Esophagus (tissue), 2 donors: ENCODE results near the gene NOL6. TPM values are rescaled to one million over a fixed set of nuclear protein-coding genes. Genes with fewer than 3 reads are reported as not detected.
A peak's percentile ranks its signal among the peaks of the same experiment; 100 is the strongest.
"Not testable (repeated sequence)": the region's sequence is repeated elsewhere in the genome, so short reads cannot be mapped to it uniquely, and the experiment has no call there.

Source experiments
- H3K27ac ChIP-seq, 2 donors: one replicate each; pipeline ENCODE4 v1.5.1; 2013; ENCODE audit warnings: low read depth in 2 of 2, mild to moderate bottlenecking in 2 of 2, inconsistent platforms in 1 of 2, low read length in 1 of 2, moderate library complexity in 1 of 2
- H3K27me3 ChIP-seq, 2 donors: one replicate each; pipeline ENCODE4 v1.6.1; 2013; ENCODE audit warnings: low read length in 2 of 2, control low read depth in 1 of 2, mild to moderate bottlenecking in 1 of 2; ENCODE audit not compliant: insufficient read depth in 2 of 2, control insufficient read depth in 1 of 2
- H3K36me3 ChIP-seq, 2 donors: one replicate each; pipeline ENCODE4 v1.6.1; 2013; ENCODE audit warnings: low read length in 1 of 2; ENCODE audit not compliant: control insufficient read depth in 2 of 2, insufficient read depth in 2 of 2
- H3K4me1 ChIP-seq, 2 donors: one replicate each; pipeline ENCODE4 v1.6.1; 2013; ENCODE audit warnings: low read length in 1 of 2; ENCODE audit not compliant: control insufficient read depth in 2 of 2, insufficient read depth in 2 of 2
- H3K4me3 ChIP-seq, 2 donors: one replicate each; pipeline ENCODE4 v1.5.1; 2013; ENCODE audit warnings: low read length in 2 of 2, mild to moderate bottlenecking in 2 of 2, low read depth in 1 of 2, moderate library complexity in 1 of 2
- H3K9me3 ChIP-seq, 2 donors: one replicate each; pipeline ENCODE4 v1.6.1; 2013; ENCODE audit warnings: mild to moderate bottlenecking in 2 of 2, low read depth in 1 of 2, low read length in 1 of 2, moderate library complexity in 1 of 2; ENCODE audit not compliant: control insufficient read depth in 2 of 2, insufficient read depth in 1 of 2
- WGBS, 2 donors: extraction: QIAGEN DNeasy Blood & Tissue Kit; methylation state at CpG; one replicate each; pipeline ENCODE4 v1.1.7; 2013; 5-methylcytosine and 5-hydroxymethylcytosine counted together
- polyA plus RNA-seq, 2 donors: library from polyadenylated mRNA; stranded (reverse); fragments of 200-250 nt; gene quantifications; one replicate each; pipeline ENCODE4 v1.2.3, GENCODE V29; 2013
- donor health status: healthy with polysubstance abuse.
- donor health status: Bipolar disorder and iron deficiency.

NOL6 gene, protein sequence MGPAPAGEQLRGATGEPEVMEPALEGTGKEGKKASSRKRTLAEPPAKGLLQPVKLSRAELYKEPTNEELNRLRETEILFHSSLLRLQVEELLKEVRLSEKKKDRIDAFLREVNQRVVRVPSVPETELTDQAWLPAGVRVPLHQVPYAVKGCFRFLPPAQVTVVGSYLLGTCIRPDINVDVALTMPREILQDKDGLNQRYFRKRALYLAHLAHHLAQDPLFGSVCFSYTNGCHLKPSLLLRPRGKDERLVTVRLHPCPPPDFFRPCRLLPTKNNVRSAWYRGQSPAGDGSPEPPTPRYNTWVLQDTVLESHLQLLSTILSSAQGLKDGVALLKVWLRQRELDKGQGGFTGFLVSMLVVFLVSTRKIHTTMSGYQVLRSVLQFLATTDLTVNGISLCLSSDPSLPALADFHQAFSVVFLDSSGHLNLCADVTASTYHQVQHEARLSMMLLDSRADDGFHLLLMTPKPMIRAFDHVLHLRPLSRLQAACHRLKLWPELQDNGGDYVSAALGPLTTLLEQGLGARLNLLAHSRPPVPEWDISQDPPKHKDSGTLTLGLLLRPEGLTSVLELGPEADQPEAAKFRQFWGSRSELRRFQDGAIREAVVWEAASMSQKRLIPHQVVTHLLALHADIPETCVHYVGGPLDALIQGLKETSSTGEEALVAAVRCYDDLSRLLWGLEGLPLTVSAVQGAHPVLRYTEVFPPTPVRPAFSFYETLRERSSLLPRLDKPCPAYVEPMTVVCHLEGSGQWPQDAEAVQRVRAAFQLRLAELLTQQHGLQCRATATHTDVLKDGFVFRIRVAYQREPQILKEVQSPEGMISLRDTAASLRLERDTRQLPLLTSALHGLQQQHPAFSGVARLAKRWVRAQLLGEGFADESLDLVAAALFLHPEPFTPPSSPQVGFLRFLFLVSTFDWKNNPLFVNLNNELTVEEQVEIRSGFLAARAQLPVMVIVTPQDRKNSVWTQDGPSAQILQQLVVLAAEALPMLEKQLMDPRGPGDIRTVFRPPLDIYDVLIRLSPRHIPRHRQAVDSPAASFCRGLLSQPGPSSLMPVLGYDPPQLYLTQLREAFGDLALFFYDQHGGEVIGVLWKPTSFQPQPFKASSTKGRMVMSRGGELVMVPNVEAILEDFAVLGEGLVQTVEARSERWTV
- polyA plus RNA-seq, result 10 to 100 TPM; 25.2 to 29.2 TPM

DNA sequence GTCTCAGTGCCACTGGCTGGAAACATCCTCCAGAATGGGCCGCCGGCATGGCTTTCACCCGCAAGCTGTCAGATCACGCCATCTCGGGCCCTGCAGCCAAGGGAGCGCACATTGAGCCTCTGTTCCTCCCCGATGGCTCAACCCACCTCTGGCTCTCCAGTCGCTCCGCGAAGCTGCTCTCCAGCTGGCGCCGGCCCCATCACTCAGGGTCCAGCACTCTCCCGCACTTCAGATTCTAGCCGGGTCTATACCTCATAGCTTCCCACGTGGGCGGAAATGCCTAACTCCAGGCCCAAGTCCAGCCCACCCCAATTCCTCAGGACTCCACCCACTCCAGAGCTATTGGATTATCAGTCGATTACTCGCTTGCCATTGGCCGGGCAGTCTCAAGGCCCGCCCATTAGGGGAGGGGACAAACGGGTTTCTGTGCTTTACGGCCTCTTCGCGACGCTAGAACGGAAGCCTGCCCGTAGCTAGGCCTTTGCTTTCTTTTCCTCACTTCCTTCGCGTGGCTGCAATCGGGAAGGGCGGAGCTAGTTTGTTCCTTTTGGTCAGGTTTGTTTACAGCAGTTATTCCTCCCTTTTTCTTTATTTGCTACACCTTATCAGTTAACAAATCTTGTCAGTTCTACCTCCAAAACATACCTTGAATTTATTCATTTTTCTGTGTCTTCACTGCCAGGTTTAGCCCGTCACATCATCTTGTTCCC lies at the start of gene NOL6:
Gene NOL6 (minus strand): TSS at position 282 of the 710 bp plus-strand sequence. CDS start 82 bp downstream, at position 200.
- Histone ChIP-seq H3K27me3 (no peaks in the 10 kb centered on the region), H3K27ac (peak within 1 kb of the TSS; percentile 22 to 69), H3K4me3 (peak within 1 kb of the TSS; percentile 86 to 88), H3K9me3 (no peaks in the 10 kb centered on the region), H3K4me1 (peaks cover 0 to 9% of the 10 kb centered on the region in 2 donors), H3K36me3 (peaks cover 17 to 21% of the 10 kb centered on the region in 2 donors)
- WGBS, 2 donors, result 0% methylated on average over 32 of the region's 32 CpGs

DNA sequence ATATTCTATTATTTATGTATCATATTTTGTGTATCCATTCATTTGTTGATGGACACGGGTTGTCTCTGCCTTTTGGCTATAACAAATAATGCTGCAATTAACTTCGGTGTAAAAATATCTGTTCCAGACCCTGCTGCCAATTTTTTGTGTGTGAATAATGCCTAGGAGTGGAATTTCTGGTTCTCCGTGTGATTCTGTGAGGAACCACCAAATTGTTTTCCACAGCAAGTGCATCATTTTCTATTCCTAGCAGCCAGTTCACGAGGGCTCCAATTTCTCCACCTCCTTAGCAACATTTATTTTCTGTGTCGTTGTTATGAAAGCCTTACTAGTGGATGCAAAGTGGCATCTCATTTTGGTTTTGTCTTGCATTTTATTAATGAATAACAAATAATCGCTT lies 48.1 kb upstream of the NOL6 start:
- not testable (repeated sequence) for H3K36me3 ChIP-seq, H3K9me3 ChIP-seq, H3K4me1 ChIP-seq, H3K27me3 ChIP-seq, H3K4me3 ChIP-seq, H3K27ac ChIP-seq
- 49 to 59% methylated on average over 6 of the region's 6 CpGs for WGBS, 2 donors

DNA sequence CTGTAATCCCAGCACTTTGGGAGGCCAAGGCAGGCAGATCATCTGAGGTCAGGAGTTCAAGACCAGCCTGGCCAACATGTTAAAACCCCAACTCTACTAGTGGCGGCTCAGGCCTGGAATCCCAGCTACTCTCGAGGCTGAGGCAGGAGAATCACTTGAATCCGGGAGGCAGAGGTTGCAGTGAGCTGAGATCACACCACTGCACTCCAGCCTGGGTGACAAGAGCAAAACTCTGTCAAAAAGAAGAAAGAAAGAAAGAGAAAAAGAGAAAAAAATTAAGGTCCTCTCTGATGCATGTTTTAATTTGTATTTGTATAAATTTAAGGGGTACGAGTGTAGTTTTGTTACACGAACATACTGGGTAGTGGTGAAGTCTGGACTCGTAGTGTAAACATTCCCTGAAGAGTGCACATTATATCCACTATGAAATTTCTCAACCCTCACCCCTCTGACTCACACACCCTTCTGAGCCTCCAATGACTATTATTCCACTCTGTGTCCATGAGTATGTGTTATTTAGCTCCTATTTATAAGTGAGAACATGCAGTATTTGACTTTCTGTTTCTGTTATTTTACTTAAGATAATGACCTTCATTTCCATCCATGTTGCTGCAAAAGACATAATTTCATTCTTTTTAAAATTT lies 44.3 kb upstream of the NOL6 start:
- not testable (repeated sequence) for H3K27me3 ChIP-seq, H3K9me3 ChIP-seq, H3K4me3 ChIP-seq, H3K4me1 ChIP-seq, H3K27ac ChIP-seq, H3K36me3 ChIP-seq
- 35 to 48% methylated on average over 6 of the region's 6 CpGs for WGBS, 2 donors

DNA sequence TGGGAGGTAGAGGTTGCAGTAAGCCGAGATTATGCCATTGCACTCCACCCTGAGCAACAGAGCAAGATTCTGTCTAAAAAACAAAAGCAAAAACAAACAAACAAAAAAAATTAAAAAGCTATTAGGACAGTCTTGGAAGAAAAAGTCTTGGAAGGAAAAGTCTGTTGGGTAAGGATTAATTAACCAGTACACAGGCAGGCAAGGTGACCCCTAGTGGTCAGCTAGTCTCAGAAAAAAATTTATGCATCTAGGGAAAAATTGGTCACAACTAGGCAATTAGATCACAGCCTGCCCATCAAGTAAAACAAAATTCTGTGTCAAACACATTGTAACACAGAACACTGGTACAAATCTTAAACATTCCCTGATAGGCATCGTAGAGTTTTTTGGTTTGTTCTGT lies 43.6 kb upstream of the NOL6 start:
- 75 to 80% methylated on average over 2 of the region's 2 CpGs for WGBS, 2 donors

DNA sequence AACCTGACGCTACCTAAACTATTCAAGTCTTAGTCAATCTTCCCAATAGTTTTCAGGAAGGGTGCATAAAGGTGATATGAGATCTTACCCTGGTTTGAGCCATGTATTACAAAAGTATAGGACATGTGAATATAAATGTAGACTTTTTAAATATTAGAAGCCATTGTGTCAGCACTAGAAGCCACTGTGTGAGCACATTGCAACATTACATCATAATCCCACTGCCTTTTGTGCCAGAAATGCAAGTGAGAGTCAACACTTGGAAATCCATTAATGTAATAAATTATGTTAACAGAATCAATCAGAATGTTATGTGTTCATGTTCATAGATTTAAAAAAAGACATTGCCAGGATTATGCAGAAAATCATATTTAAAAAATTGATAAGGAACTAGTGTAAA lies 42.7 kb upstream of the NOL6 start:
- not testable (repeated sequence) for H3K9me3 ChIP-seq, H3K4me1 ChIP-seq, H3K27ac ChIP-seq, H3K4me3 ChIP-seq, H3K27me3 ChIP-seq, H3K36me3 ChIP-seq
- 83 to 95% methylated on average over 1 of the region's 1 CpG for WGBS, 2 donors

More for the DNA sequence above, 43.6 kb upstream of the NOL6 start:
- H3K4me1 ChIP-seq, result no peaks in the 10 kb centered on the region
- no peak overlapping the region for H3K4me3 ChIP-seq
- H3K36me3 ChIP-seq, result no peaks in the 10 kb centered on the region
- no peaks in the 10 kb centered on the region for H3K27me3 ChIP-seq
- H3K9me3 ChIP-seq, result no peaks in the 10 kb centered on the region
- no peak overlapping the region for H3K27ac ChIP-seq

DNA sequence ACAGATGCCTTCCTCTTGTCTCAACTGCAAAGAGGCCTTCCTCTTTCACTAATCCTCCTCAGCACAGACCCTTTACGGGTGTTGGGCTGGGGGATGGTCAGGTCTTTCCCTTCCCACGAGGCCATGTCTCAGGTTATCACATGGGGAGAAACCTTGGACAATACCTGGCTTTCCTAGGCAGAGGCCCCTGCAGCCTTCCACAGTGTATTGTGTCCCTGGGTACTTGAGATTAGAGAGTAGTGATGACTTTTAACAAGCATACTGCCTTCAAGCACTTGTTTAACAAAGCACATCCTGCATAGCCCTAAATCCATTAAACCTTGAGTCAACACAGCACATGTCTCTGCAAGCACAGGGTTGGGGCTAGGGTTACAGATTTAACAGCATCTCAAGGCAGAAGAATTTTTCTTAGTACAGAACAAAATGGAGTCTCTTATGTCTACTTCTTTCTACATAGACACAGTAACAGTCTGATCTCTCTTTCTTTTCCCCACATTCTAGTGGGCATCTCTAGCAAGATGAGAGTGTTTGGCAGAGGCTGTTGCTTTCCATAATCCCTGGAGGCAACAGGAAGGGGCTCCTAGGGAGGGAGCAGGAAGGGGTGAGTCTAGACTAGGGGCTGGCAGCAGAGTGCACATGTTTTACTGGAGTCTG lies 41.7 kb upstream of the NOL6 start:
- not testable (repeated sequence) for H3K27ac ChIP-seq
- WGBS, 2 donors, result 46 to 50% methylated on average over 2 of the region's 2 CpGs

DNA sequence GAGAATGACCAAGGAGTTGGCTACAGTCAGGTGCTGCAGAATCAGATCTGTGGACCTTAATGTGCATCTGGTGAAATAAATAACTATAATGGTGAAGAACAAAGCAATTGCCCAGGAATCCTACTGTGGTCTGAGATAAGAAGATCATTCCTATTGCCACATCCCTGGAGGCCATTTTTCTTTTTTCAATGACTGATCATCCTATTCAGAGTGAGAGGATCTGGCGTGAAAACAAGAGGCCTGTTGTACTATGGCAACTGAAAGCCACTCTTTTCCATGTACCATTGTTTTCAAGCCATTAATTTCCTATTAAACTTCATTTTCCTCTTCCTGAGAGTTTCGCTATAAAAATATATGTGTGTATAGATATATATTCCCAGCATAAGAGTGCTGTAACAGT lies 38.8 kb upstream of the NOL6 start:
- H3K4me1 ChIP-seq, H3K27ac ChIP-seq, H3K27me3 ChIP-seq, H3K36me3 ChIP-seq, H3K9me3 ChIP-seq, H3K4me3 ChIP-seq: not testable (repeated sequence)
- WGBS, 2 donors, result 90 to 93% methylated on average over 2 of the region's 2 CpGs

More for the DNA sequence above, 41.7 kb upstream of the NOL6 start:
- not testable (repeated sequence) for H3K4me3 ChIP-seq, H3K36me3 ChIP-seq, H3K27me3 ChIP-seq, H3K4me1 ChIP-seq, H3K9me3 ChIP-seq

DNA sequence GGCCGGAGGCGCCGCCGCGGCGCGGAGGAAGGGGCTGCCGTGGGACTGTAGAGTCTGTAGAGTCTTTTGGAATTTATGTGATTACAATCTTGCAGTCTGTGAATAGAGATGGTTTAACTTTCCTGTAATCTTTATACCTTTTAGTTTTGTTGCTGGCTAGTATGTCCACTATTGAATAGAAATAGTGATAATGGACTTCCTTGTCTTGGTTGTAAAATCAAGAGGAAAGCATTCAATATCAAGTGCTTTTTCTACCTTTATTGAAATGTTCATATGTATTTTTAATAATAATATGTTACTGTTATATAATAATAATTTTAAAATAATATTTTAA lies 37.4 kb upstream of the NOL6 start:
- peak overlapping the region; percentile 62 to 86 for H3K4me3 ChIP-seq
- not testable (repeated sequence) for H3K9me3 ChIP-seq, H3K4me1 ChIP-seq, H3K27me3 ChIP-seq, H3K36me3 ChIP-seq
- 2% methylated on average over 8 of the region's 8 CpGs for WGBS, 2 donors
- peak overlapping the region; percentile 31 to 87 for H3K27ac ChIP-seq
